H9 (cell line): Measurements from ENCODE around the gene TPGS2. TPM values are rescaled to one million over a fixed set of nuclear protein-coding genes. Genes with fewer than 3 reads are reported as not detected.

Source experiments
- DNase-seq: peaks from one replicate; pipeline ENCODE4 v3.0.0-alpha.2; 2017
- H2AFZ ChIP-seq: one replicate; pipeline ENCODE4 v1.6.1; 2013; ENCODE audit warnings: mild to moderate bottlenecking, low read length, control low read depth, moderate library complexity
- H2AK5ac ChIP-seq: 2 replicates; pipeline ENCODE4 v1.6.1; 2013; ENCODE audit warnings: low read length, control low read depth, mixed read lengths; ENCODE audit not compliant: insufficient read length
- H2BK120ac ChIP-seq: one replicate; pipeline ENCODE4 v1.6.1; 2013; ENCODE audit warnings: low read depth, mild to moderate bottlenecking, low read length, control low read depth, inconsistent platforms; ENCODE audit not compliant: poor library complexity, severe bottlenecking
- H2BK12ac ChIP-seq: 2 replicates; pipeline ENCODE4 v1.6.1; 2013; ENCODE audit warnings: low read length, control low read depth, mixed read lengths, low read depth; ENCODE audit not compliant: insufficient read length
- H2BK15ac ChIP-seq: 2 replicates; pipeline ENCODE4 v1.6.1; 2013; ENCODE audit warnings: low read depth, low read length, control low read depth
- H2BK20ac ChIP-seq: one replicate; pipeline ENCODE4 v1.6.1; 2013; ENCODE audit warnings: low read depth, mild to moderate bottlenecking, low read length, control low read depth, inconsistent platforms; ENCODE audit not compliant: poor library complexity, severe bottlenecking
- H2BK5ac ChIP-seq: 2 replicates; pipeline ENCODE4 v1.6.1; 2013; ENCODE audit warnings: low read length, control low read depth, mixed read lengths; ENCODE audit not compliant: insufficient read length
- H3K14ac ChIP-seq: 2 replicates; pipeline ENCODE4 v1.6.1; 2013; ENCODE audit warnings: low read length, control low read depth; ENCODE audit not compliant: insufficient read depth
- H3K18ac ChIP-seq: 2 replicates; pipeline ENCODE4 v1.6.1; 2013; ENCODE audit warnings: low read depth, mild to moderate bottlenecking, mixed read lengths, low read length, control low read depth; ENCODE audit not compliant: insufficient read length
- H3K23ac ChIP-seq: 2 replicates; pipeline ENCODE4 v1.6.1; 2013; ENCODE audit warnings: low read length, control low read depth, mixed read lengths, low read depth; ENCODE audit not compliant: insufficient read length
- H3K23me2 ChIP-seq: 2 replicates; pipeline ENCODE4 v1.6.1; 2013; ENCODE audit warnings: low read depth, mild to moderate bottlenecking, mixed read lengths, low read length, control low read depth; ENCODE audit not compliant: insufficient read length, poor library complexity, severe bottlenecking
- H3K27ac ChIP-seq: 2 replicates; pipeline ENCODE4 v1.5.1; 2013; ENCODE audit warnings: low read length, control low read depth, mixed read lengths, low read depth; ENCODE audit not compliant: insufficient read length
- H3K27me3 ChIP-seq: 2 replicates; pipeline ENCODE4 v1.6.1; 2013; ENCODE audit warnings: low read length, control low read depth, inconsistent platforms; ENCODE audit not compliant: insufficient read depth
- H3K4ac ChIP-seq: 2 replicates; pipeline ENCODE4 v1.6.1; 2013; ENCODE audit warnings: low read depth, mild to moderate bottlenecking, control low read depth, inconsistent platforms, low read length, moderate library complexity
- H3K4me1 ChIP-seq: 2 replicates; pipeline ENCODE4 v1.6.1; 2013; ENCODE audit warnings: low read length, control low read depth, inconsistent platforms; ENCODE audit not compliant: insufficient read depth
- H3K4me2 ChIP-seq: 2 replicates; pipeline ENCODE4 v1.6.1; 2013; ENCODE audit warnings: low read length, control low read depth, mixed read lengths; ENCODE audit not compliant: insufficient read length, insufficient read depth
- H3K56ac ChIP-seq: 2 replicates; pipeline ENCODE4 v1.6.1; 2013; ENCODE audit warnings: low read depth, mild to moderate bottlenecking, mixed read lengths, low read length, control low read depth; ENCODE audit not compliant: insufficient read length
- H3K79me1 ChIP-seq: 2 replicates; pipeline ENCODE4 v1.6.1; 2013; ENCODE audit warnings: low read depth, mild to moderate bottlenecking, moderate library complexity, low read length, control low read depth, inconsistent platforms; ENCODE audit not compliant: insufficient read depth, poor library complexity, severe bottlenecking
- H3K79me2 ChIP-seq: 2 replicates; pipeline ENCODE4 v1.6.1; 2013; ENCODE audit warnings: low read length, control low read depth, inconsistent platforms; ENCODE audit not compliant: insufficient read depth
- H3K9ac ChIP-seq: 2 replicates; pipeline ENCODE4 v1.6.1; 2013; ENCODE audit warnings: low read length, control low read depth, mixed read lengths; ENCODE audit not compliant: insufficient read length; ENCODE audit errors: extremely low read depth
- H3K9me3 ChIP-seq: one replicate; pipeline ENCODE4 v1.6.1; 2013; ENCODE audit warnings: low read depth, low read length, inconsistent platforms; ENCODE audit not compliant: control insufficient read depth
- H3T11ph ChIP-seq: one replicate; pipeline ENCODE4 v1.6.1; 2013; ENCODE audit warnings: mild to moderate bottlenecking, low read length, control low read depth, inconsistent platforms
- H4K20me1 ChIP-seq: one replicate; pipeline ENCODE4 v1.6.1; 2013; ENCODE audit not compliant: control insufficient read depth, insufficient read length, insufficient read depth
- H4K5ac ChIP-seq: 2 replicates; pipeline ENCODE4 v1.6.1; 2013; ENCODE audit warnings: low read depth, mild to moderate bottlenecking, mixed read lengths, low read length, control low read depth; ENCODE audit not compliant: insufficient read length
- H4K8ac ChIP-seq: replicated peaks from 2 replicates; pipeline ENCODE4 v1.6.1; 2013; ENCODE audit warnings: low read length, control low read depth, mixed read lengths, low read depth; ENCODE audit not compliant: insufficient read length
- H4K91ac ChIP-seq: 2 replicates; pipeline ENCODE4 v1.6.1; 2013; ENCODE audit warnings: low read depth, mild to moderate bottlenecking, moderate library complexity, mixed read lengths, low read length, control low read depth; ENCODE audit not compliant: insufficient read length
- H3K27ac Mint-ChIP-seq, 3 experiments: 2 replicates in 2 of 3; 3 replicates in 1 of 3; pipeline ENCODE4 v1.8.0; 2020 to 2021; ENCODE audit warnings: mixed read lengths in 3 of 3, mild to moderate bottlenecking in 1 of 3, moderate library complexity in 1 of 3
- H3K27me3 Mint-ChIP-seq: 2 replicates; pipeline ENCODE4 v1.8.0; 2021; ENCODE audit warnings: low read depth, mild to moderate bottlenecking, moderate library complexity, mixed read lengths
- H3K36me3 Mint-ChIP-seq, 3 experiments: 2 replicates in 2 of 3; 3 replicates in 1 of 3; pipeline ENCODE4 v1.8.0; 2020 to 2021; ENCODE audit warnings: low read depth in 3 of 3, mixed read lengths in 3 of 3; ENCODE audit not compliant: insufficient read depth in 1 of 3
- H3K4me1 Mint-ChIP-seq, 2 experiments: 2 replicates each; pipeline ENCODE4 v1.8.0; 2020; ENCODE audit warnings: mixed read lengths in 2 of 2
- H3K4me3 Mint-ChIP-seq, 2 experiments: 2 replicates in 1 of 2; 3 replicates in 1 of 2; pipeline ENCODE4 v1.8.0; 2020 to 2021; ENCODE audit warnings: mild to moderate bottlenecking in 2 of 2, mixed read lengths in 2 of 2, moderate library complexity in 1 of 2
- H3K9me3 Mint-ChIP-seq, 2 experiments: 2 replicates in 1 of 2; 3 replicates in 1 of 2; pipeline ENCODE4 v1.8.0; 2020; ENCODE audit warnings: mild to moderate bottlenecking in 2 of 2, mixed read lengths in 2 of 2, moderate library complexity in 1 of 2
- CTCF ChIP-seq: fragments of 200-600 bp; sonication (generic); conservative IDR thresholded peaks from 3 replicates; pipeline ENCODE4 v1.8.0; 2021; ENCODE audit warnings: antibody characterized with exemption, mild to moderate bottlenecking
- WGBS: extraction: QIAGEN DNeasy Blood & Tissue Kit; methylation state at CpG from one replicate; pipeline ENCODE4 v1.1.7; 2013; ENCODE audit warnings: missing lambda C conversion rate, low lambda C conversion rate, mixed read lengths; ENCODE audit not compliant: insufficient read length; ENCODE audit errors: extremely low coverage; 5-methylcytosine and 5-hydroxymethylcytosine counted together
- total RNA-seq: library from RNA; stranded (reverse); gene quantifications from 2 replicates; pipeline ENCODE4 v1.2.1, GENCODE V29; 2021

Gene TPGS2
- total RNA-seq, 1 experiment from 2014 or later, result 147 TPM

- no peak overlapping the region for H2BK20ac ChIP-seq
- H3K18ac ChIP-seq, result no peak overlapping the region
- no CpG with 5 or more reads among the region's 29 CpGs for WGBS
These were observed 68.2 kb downstream of the TPGS2 start for GRCh38 chr18:36760598-36760997.

More at GRCh38 chr18:36760598-36760997, 68.2 kb downstream of the TPGS2 start:
- Mint-ChIP-seq H3K4me1 (peaks cover 7 to 14% of the 10 kb centered on the region in 2 experiments; a peak in 3 of 4 replicates), H3K27ac (no peak overlapping the region), H3K27me3 (no peaks in the 10 kb centered on the region), H3K9me3 (no peaks in the 10 kb centered on the region), H3K4me3 (no peak overlapping the region), H3K36me3 (peaks cover 0 to 8% (median 5%) of the 10 kb centered on the region in 3 experiments; a peak in 2 of 7 replicates)
- no peaks in the 10 kb centered on the region for H3K79me1 ChIP-seq
- H3K4ac ChIP-seq, result no peak overlapping the region
- H3K4me2 ChIP-seq, result no peak overlapping the region
- no peak overlapping the region for H3K23ac ChIP-seq
- no peak overlapping the region for H3K56ac ChIP-seq
- H4K20me1 ChIP-seq, result no peaks in the 10 kb centered on the region
- no peaks in the 10 kb centered on the region for H3K23me2 ChIP-seq
- no peak overlapping the region for H4K91ac ChIP-seq
- H3K27ac ChIP-seq, result no peak overlapping the region
- no peak overlapping the region for H2AK5ac ChIP-seq
- H3K14ac ChIP-seq, result no peak overlapping the region
- H3K4me1 ChIP-seq, result no peaks in the 10 kb centered on the region
- no peak overlapping the region for H2BK120ac ChIP-seq
- no peak overlapping the region for H2BK15ac ChIP-seq
- H2BK12ac ChIP-seq, result no peak overlapping the region
- no peak for TF ChIP-seq CTCF
- DNase-seq, result no peak
- H4K8ac ChIP-seq, result no peak overlapping the region
- no peaks in the 10 kb centered on the region for H3K79me2 ChIP-seq
- no peaks in the 10 kb centered on the region for H3K27me3 ChIP-seq
- H2AFZ ChIP-seq, result no peak overlapping the region
- no peak overlapping the region for H2BK5ac ChIP-seq
- H3K9ac ChIP-seq, result no peak overlapping the region
- no peaks in the 10 kb centered on the region for H3K9me3 ChIP-seq
- H4K5ac ChIP-seq, result no peak overlapping the region
- H3T11ph ChIP-seq, result no peak overlapping the region
